GM19239 (cell line): ENCODE results near the gene EML6.
A peak's percentile ranks its signal among the peaks of the same experiment; 100 is the strongest.
"Not testable (repeated sequence)": the region's sequence is repeated elsewhere in the genome, so short reads cannot be mapped to it uniquely, and the experiment has no call there.

Source experiments
- DNase-seq: peaks from one replicate; pipeline ENCODE4 v3.0.0; 2011; ENCODE audit warnings: low spot score; ENCODE audit not compliant: insufficient read length
- FAIRE-seq: peaks from 2 replicates; lab custom pipeline; 2011; peaks lifted over from hg19 to GRCh38; lab: Jason Lieb, UNC

EML6 gene

GRCh38 chr2:54969940-54970338 is 246.5 kb downstream of the EML6 start:
- no peak for DNase-seq
- no peak for FAIRE-seq

DNA sequence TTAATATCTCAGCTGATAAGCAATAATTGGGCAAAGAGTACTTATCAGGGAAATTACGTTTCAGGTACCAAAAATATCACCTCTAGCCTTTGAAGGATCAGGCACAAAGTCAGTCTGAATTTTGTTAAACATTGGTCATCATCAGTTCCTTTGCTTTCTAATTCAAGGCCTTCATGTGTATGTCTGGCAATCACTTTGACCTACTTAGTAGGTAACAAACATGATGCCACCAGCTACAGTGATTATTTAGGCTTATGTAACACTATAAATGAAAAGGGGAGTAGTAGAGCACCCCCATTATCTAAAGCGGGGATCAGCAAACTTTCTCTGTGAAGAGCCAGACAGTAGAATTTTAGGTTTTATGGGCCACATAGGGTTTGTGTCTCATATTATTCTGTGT is 251.7 kb downstream of the EML6 start:
- FAIRE-seq = no peak
- DNase-seq = no peak

- no peak for DNase-seq
- no peak for FAIRE-seq
These were observed 252.4 kb downstream of the EML6 start for GRCh38 chr2:54975598-54976492.

GRCh38 chr2:54977149-54977548 is 253.7 kb downstream of the EML6 start:
- FAIRE-seq = peak; percentile 91
- DNase-seq = peak; percentile 24

DNA sequence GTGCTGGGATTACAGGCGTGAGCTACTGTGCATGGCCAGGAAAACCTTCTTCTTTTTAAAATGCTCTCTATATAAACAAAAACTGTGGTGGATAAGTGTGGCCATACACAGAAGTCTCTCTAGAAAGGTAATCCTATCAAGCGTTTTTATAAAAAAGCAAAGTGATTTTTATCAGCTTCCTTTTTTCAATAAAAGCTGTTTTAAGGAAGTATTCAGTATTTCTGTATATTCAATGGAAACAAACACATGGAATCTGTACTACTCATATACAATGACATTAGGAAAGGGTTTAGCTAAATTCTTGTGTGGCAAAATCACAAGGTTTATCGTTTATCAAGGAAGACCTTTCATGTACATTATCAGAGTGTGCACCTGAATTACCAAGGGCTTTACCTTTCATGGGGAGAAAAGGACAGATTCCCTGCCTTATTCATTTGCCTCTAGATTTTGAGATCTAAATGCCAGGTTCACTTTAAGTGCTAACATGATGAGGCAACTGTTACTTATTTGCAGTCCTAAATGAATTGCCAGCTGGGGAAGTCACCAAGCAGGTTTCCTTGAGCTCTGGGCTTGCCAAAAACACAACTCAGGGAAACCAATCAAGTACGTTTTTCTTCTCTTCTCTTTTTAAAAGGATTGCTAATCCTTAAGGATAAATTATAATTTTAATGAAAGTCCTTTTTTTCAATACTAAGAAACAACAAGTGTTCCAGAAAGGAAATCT is 256.0 kb downstream of the EML6 start:
- peak; percentile 66 for FAIRE-seq
- no peak for DNase-seq

DNA sequence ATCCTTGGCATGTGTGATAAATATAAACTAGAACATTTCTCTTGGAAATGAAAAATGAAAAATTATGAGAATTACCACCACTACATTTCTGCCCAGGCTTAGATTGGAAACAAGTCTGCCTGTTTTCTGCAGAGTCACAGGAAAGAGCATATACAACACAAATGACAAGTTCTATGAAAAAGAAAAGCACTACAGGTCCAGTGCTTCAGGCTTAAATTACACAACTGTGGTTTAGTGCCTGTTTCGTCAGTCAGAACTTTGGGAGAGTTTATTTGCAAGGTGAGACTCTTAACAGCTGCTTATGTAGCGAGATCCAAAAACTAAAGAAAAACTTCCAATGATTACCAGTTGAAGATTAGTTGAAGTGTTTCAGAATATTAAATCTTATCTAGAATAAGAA is 257.9 kb downstream of the EML6 start:
- no peak for DNase-seq
- FAIRE-seq = no peak

DNA sequence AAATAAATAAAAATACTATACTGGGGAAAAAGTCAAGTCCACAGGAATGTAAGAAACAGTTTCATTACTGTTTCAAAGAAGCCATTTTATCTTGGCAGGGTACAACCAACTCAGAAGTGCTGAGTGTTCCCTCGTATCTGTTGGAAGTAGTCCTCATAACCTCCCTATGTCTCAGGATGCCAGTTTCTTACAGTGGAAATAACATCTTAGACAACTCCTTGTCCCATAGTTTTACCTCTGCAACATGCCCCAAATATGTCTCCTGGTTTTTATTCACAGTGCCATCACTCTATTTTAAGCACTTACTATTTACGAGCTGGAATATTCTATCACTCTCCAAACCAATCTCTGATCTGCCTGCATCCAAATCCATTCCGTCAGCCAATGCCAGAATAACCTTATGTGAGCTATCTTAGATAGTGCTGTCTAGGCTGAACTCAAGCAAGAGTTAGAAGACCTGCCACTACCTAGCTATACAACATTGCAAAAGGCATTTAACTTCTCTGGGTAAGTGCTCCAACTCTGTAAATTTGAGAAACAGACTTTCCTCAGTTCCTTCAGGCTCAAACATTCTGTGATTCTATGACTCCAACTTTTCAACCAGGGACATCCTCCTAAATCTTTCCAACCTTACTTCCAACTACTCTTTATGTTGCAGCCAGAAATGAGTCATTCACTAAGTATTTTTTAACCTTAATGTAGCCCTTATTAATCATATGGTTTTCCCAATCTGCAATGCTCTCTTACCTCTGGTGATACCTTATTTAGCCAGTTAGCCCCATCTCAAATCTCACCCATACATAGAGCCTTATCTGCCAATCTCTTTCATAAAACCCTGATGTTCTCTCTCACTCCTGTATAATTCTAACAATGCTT is 260.1 kb downstream of the EML6 start:
- no peak for FAIRE-seq
- no peak for DNase-seq

- no peak for DNase-seq
- FAIRE-seq = no peak
These were observed 261.0 kb downstream of the EML6 start for GRCh38 chr2:54984476-54984875.

DNA sequence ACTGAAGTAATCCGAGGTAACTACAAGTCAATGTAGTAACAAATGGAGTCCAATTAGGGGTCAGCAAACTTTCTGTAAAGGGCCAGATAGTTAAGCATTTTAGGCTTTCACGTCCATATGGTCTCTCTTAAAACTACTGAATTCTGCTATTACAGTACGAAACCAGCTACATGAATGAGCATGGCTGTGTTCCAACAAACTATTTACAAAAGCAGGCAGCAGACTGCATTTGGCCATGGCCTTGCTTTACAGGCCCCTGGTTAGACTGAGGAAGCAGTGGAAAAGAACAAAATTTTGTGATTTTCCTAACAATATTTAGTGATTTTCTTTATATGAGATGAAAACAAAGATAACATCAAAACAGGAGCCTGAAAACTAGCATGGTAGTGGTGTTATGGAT is 262.8 kb downstream of the EML6 start:
- no peak for DNase-seq
- peak; percentile 14 for FAIRE-seq

DNA sequence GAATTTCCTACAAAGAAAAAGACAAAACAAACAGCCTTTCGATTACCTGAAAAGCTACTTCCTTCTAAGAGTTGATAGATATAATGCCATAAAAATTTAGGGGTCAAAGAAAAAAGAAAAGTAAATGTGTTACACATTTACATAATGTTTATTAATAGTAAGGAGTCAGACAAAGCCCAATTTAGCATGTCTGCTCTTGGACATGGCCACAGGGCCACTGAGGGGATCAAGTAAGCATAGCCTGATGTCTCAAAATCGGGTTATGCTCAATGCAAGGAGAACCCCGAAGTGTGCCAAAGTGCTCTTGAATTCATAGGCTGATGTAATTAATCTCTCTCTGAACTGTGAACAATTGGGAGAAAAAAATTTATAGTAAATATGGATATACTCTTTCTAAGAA is 265.1 kb downstream of the EML6 start:
- no peak for DNase-seq
- FAIRE-seq = no peak

GRCh38 chr2:54990694-54991093 is 267.2 kb downstream of the EML6 start:
- DNase-seq, FAIRE-seq: not testable (repeated sequence)

- DNase-seq = no peak
- no peak for FAIRE-seq
These were observed 272.1 kb downstream of the EML6 start for GRCh38 chr2:54995553-54995952.

DNA sequence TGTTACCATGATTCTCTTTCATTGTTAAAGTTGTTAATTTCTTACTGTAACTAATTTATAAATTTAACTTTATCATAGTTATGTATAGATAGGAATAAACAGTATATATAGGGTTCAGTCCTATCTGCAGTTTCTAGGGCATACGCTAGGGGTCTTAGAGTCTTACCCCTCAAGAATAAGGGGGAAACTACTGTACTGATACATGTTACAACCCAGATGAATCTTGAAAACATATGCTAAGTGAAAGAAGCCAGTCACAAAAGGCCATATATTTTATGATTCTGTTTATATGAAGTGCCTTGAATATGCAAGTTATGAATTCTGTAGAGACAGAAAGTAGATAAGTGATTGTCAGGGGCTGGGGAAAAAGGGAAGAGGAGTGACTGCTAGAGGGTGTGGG is 274.4 kb downstream of the EML6 start:
- FAIRE-seq (no peak), DNase-seq (no peak)

- DNase-seq (no peak), FAIRE-seq (no peak)
These were observed 275.7 kb downstream of the EML6 start for GRCh38 chr2:54999182-54999581.

- FAIRE-seq (no peak), DNase-seq (no peak)
These were observed 276.9 kb downstream of the EML6 start for GRCh38 chr2:55000341-55000740.

GRCh38 chr2:55001716-55002115 is 278.3 kb downstream of the EML6 start:
- no peak for FAIRE-seq
- no peak for DNase-seq

DNA sequence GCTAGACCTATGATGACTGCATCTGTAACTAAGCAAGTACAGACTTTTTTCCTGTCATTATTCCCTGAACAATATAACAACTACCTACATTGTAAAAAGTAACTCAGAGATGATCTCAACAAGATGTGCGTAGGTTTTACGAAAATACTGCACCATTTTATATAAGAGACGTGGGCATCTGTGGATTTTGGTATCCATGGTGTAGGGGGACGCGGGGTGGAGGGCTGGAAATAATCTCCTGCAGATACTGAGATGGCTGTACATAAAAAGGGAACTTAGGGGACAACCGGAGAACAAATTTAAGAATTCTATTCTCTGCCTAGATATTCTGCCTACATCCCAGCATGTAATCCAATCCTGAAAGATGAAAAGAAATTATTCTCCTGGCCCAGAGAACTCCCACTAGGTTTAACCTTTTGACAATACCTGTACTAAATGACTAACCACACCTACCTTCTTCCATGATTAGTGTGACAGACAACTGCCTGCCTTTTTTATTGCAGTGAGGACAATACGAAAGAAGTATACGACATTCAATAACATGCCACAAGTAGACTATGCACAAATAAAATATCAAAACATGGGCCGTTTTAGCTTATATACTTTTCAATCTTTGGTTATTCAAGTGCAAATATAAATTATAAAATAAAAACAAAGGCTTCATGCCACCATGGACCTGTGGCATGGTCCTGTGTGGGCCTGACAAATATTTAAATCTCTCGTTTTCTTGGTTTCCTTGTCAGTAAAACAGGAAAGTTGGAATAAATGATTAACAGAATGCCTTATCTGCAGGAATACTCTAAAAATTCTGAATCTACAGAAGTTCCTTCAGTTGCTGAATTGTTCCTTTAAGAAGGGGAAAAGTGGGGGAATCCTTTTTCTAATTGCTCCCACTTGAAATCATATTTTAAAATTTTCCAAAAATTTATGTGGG is 280.5 kb downstream of the EML6 start:
- FAIRE-seq = no peak
- DNase-seq = no peak

- no peak for FAIRE-seq
- no peak for DNase-seq
These were observed 282.8 kb downstream of the EML6 start for GRCh38 chr2:55006306-55006705.

DNA sequence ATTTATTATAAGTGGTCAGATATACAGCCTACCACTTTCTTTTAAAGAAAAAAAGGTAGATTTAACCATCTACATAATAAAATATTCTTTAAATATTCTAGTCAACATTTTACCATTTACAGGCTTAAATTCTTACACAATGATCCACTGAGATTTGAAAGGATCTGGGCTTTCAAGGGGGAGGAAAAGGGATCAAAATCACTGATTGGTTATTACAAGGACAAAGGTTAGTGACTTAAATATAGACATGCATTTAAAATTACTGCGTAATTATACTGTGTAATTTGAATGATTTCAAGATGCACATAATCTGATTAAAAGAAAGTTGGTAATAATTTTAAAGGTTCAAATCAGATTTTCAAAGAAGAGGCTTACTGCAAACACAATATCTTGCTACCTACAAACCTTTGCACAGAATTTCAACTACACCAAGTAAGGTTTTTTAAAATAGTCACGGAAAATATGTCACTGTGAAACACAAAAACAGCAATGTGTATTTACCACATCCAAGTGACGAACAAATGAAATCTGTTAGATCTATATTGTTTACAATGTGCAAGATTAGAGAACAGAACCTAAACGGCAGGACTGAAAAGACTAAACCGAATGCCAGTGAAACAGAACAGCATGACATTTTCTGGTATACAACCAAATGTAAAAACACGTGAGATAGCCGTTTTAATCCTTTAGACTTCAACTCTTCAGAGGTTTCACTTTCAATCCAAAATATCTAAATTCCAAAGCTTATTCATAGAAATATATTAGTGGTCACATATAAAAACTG is 286.0 kb downstream of the EML6 start:
- FAIRE-seq (no peak), DNase-seq (no peak)
